OCI-LY3 (cell line): ENCODE results near the gene RPN2.

Source experiments
- H2AFZ ChIP-seq: fragments of 200-600, 300-600 bp; shearing (Covaris generic); 2 replicates; pipeline ENCODE4 v1.6.0; 2014; ENCODE audit warnings: antibody characterized with exemption, low read depth, low read length
- H3K27ac ChIP-seq: fragments of 200-600, 300-600 bp; sonication (generic); 2 replicates; pipeline ENCODE4 v1.5.1; 2014; ENCODE audit warnings: mild to moderate bottlenecking, low read length, moderate library complexity, mixed read lengths
- H3K27me3 ChIP-seq: fragments of 200-600, 300-600 bp; sonication (generic); 2 replicates; pipeline ENCODE4 v1.6.1; 2014; ENCODE audit warnings: low read depth, low read length, mixed read lengths
- H3K36me3 ChIP-seq: fragments of 200-600, 300-600 bp; sonication (generic); replicated peaks from 2 replicates; pipeline ENCODE3; 2014; ENCODE audit warnings: low read depth, low read length, mixed read lengths
- H3K4me1 ChIP-seq: fragments of 300-600, 200-600 bp; sonication (generic); 2 replicates; pipeline ENCODE4 v1.6.1; 2014; ENCODE audit warnings: low read length, mixed read lengths
- H3K4me2 ChIP-seq: fragments of 200-600, 300-600 bp; sonication (generic); 2 replicates; pipeline ENCODE4 v1.6.1; 2014; ENCODE audit warnings: low read length, mixed read lengths
- H3K4me3 ChIP-seq: fragments of 300-600, 200-600 bp; sonication (generic); 2 replicates; pipeline ENCODE4 v1.5.1; 2014; ENCODE audit warnings: antibody characterized with exemption, mild to moderate bottlenecking, low read length, moderate library complexity
- H3K79me2 ChIP-seq: fragments of 300-600, 200-600 bp; shearing (Covaris generic); 2 replicates; pipeline ENCODE4 v1.6.1; 2014; ENCODE audit warnings: mild to moderate bottlenecking, low read length, mixed read lengths
- H3K9ac ChIP-seq: fragments of 300-600, 200-600 bp; shearing (Covaris generic); 2 replicates; pipeline ENCODE4 v1.6.0; 2014; ENCODE audit warnings: mild to moderate bottlenecking, low read length, moderate library complexity
- H3K9me3 ChIP-seq: fragments of 200-600, 300-600 bp; shearing (Covaris generic); 2 replicates; pipeline ENCODE4 v1.6.1; 2014; ENCODE audit warnings: low read length, mixed read lengths; ENCODE audit not compliant: insufficient read depth
- H4K20me1 ChIP-seq: fragments of 200-600, 300-600 bp; sonication (generic); 2 replicates; pipeline ENCODE4 v1.6.1; 2016; ENCODE audit warnings: low read length, mixed read lengths; ENCODE audit not compliant: insufficient read depth
- CTCF ChIP-seq: fragments of 200-600, 300-600 bp; sonication (generic); IDR thresholded peaks from 2 replicates; pipeline ENCODE4 v1.5.1; 2014; ENCODE audit warnings: antibody characterized with exemption, low read length, low read depth
- EZH2phosphoT487 ChIP-seq: fragments of 200-600 bp; shearing (Covaris generic); IDR thresholded peaks from 2 replicates; pipeline ENCODE4 v1.6.1; 2018; ENCODE audit warnings: antibody characterized with exemption, mixed run types, low read depth

RPN2 gene

GRCh38 chr20:37152284-37152683 is 26.8 kb upstream of the RPN2 start:
- no peak overlapping the region for H3K4me3 ChIP-seq
- H2AFZ ChIP-seq, result no peak overlapping the region
- TF ChIP-seq CTCF, result no peak
- no peak for TF ChIP-seq EZH2phosphoT487

GRCh38 chr20:37154684-37155298 is 24.3 kb upstream of the RPN2 start:
- Histone ChIP-seq H3K79me2 (no peaks in the 10 kb centered on the region), H4K20me1 (no peaks in the 10 kb centered on the region), H3K36me3 (no peaks in the 10 kb centered on the region), H2AFZ (no peak overlapping the region), H3K9me3 (no peaks in the 10 kb centered on the region), H3K4me1 (no peaks in the 10 kb centered on the region), H3K9ac (no peak overlapping the region), H3K4me2 (no peak overlapping the region), H3K27me3 (no peaks in the 10 kb centered on the region), H3K4me3 (no peak overlapping the region), H3K27ac (no peak overlapping the region)
- TF ChIP-seq CTCF (no peak), EZH2phosphoT487 (no peak)

More at GRCh38 chr20:37152284-37152683, 26.8 kb upstream of the RPN2 start:
- Histone ChIP-seq H3K9ac (no peak overlapping the region), H3K36me3 (no peaks in the 10 kb centered on the region), H3K9me3 (no peaks in the 10 kb centered on the region), H3K4me2 (no peak overlapping the region), H4K20me1 (no peaks in the 10 kb centered on the region), H3K79me2 (no peaks in the 10 kb centered on the region), H3K4me1 (no peaks in the 10 kb centered on the region), H3K27me3 (no peaks in the 10 kb centered on the region), H3K27ac (no peak overlapping the region)

- Histone ChIP-seq H3K9ac (no peak overlapping the region), H3K79me2 (no peaks in the 10 kb centered on the region), H3K27ac (no peak overlapping the region), H3K9me3 (no peaks in the 10 kb centered on the region), H3K4me1 (no peaks in the 10 kb centered on the region), H2AFZ (no peak overlapping the region), H3K36me3 (no peaks in the 10 kb centered on the region), H3K4me2 (no peak overlapping the region), H3K4me3 (no peak overlapping the region), H4K20me1 (no peaks in the 10 kb centered on the region), H3K27me3 (no peaks in the 10 kb centered on the region)
- TF ChIP-seq CTCF (no peak), EZH2phosphoT487 (no peak)
Observed at GRCh38 chr20:37155987-37156386, 23.1 kb upstream of the RPN2 start.

GRCh38 chr20:37158248-37158647 is 20.9 kb upstream of the RPN2 start:
- Histone ChIP-seq H3K4me1 (no peaks in the 10 kb centered on the region), H2AFZ (no peak overlapping the region), H3K4me2 (no peak overlapping the region), H3K36me3 (no peaks in the 10 kb centered on the region), H4K20me1 (no peaks in the 10 kb centered on the region), H3K27ac (no peak overlapping the region), H3K4me3 (no peak overlapping the region), H3K9ac (no peak overlapping the region), H3K79me2 (no peaks in the 10 kb centered on the region), H3K27me3 (no peaks in the 10 kb centered on the region), H3K9me3 (no peaks in the 10 kb centered on the region)
- TF ChIP-seq CTCF (no peak), EZH2phosphoT487 (no peak)
